Esophagus squamous epithelium (tissue), 5 donors: ENCODE results near the gene LRRC52. TPM values are rescaled to one million over a fixed set of nuclear protein-coding genes. Genes with fewer than 3 reads are reported as not detected.

ENCODE experiments used
- DNase-seq: peaks from one replicate; lab custom pipeline; 2025; lab: John Stamatoyannopoulos, UW
- H3K27ac ChIP-seq, 4 donors: fragments of 200-600 bp; sonication (generic); one replicate each; pipeline ENCODE4 v1.5.1; 2016 to 2019; ENCODE audit warnings: mild to moderate bottlenecking in 1 of 4
- H3K27me3 ChIP-seq, 4 donors: fragments of 200-600 bp; sonication (generic); 1 replicate in 3 of 4; 2 replicates in 1 of 4; pipeline versions ENCODE4 v1.5.1 to v1.6.0; 2017 to 2021; ENCODE audit warnings: antibody characterized with exemption in 1 of 4
- H3K36me3 ChIP-seq, 3 donors: fragments of 200-600 bp; sonication (generic); one replicate each; pipeline ENCODE4 v1.5.1; 2016 to 2019
- H3K4me1 ChIP-seq, 3 donors: fragments of 200-600 bp; sonication (generic); one replicate each; pipeline ENCODE4 v1.5.1; 2017 to 2019
- H3K4me3 ChIP-seq, 4 donors: fragments of 200-600 bp; sonication (generic); 1 replicate in 3 of 4; 2 replicates in 1 of 4; pipeline ENCODE4 v1.5.1; 2016 to 2019; ENCODE audit warnings: mild to moderate bottlenecking in 2 of 4, moderate library complexity in 1 of 4
- H3K9me3 ChIP-seq, 3 donors: fragments of 200-600 bp; sonication (generic); one replicate each; pipeline ENCODE4 v1.5.1; 2016 to 2019
- CTCF ChIP-seq, 6 experiments: fragments of 450-650 bp in 4 of 6; fragments of 200-600 bp in 2 of 6; sonication (generic) in 2 of 6; IDR thresholded peaks; one replicate each; pipeline ENCODE4 v1.5.1; 2016 to 2019; ENCODE audit warnings: antibody characterized with exemption in 6 of 6, mild to moderate bottlenecking in 4 of 6, moderate library complexity in 4 of 6
- POLR2A ChIP-seq, 4 donors: fragments of 450-650 bp; IDR thresholded peaks; one replicate each; pipeline ENCODE4 v1.6.1; 2017; ENCODE audit warnings: antibody characterized with exemption in 4 of 4, mild to moderate bottlenecking in 4 of 4, moderate library complexity in 3 of 4
- WGBS, 2 donors: methylation state at CpG; one replicate each; pipeline ENCODE4 v1.1.5; 2018; 5-methylcytosine and 5-hydroxymethylcytosine counted together
- intact Hi-C: fragments of 100-400 bp; cut with DNase I; formaldehyde crosslinking; loops from one replicate; pipeline ENCODE4 v1.15.0; 2022
- total RNA-seq, 4 donors: library from RNA; depleted of rRNA; stranded (reverse); fragments of >200 nt; gene quantifications; one replicate each; pipeline ENCODE4 v1.1.0, GENCODE V29; 2016
- donor health status: DM: yes; HTN: yes; CAD: no.

The LRRC52 gene
- total RNA-seq, 4 donors from 2014 or later: not detected

- Histone ChIP-seq H3K4me1 (no peaks in the 10 kb centered on the region), H3K27me3 (peaks cover 0 to 38% (median 0%) of the 10 kb centered on the region in 4 donors), H3K36me3 (no peaks in the 10 kb centered on the region), H3K9me3 (no peaks in the 10 kb centered on the region), H3K27ac (no peak overlapping the region), H3K4me3 (no peak overlapping the region)
- intact Hi-C loops: no loop called here
- WGBS, 2 donors: 79 to 90% methylated on average over 3 to 7 of the region's 7 CpGs
- TF ChIP-seq POLR2A (IDR thresholded peaks at IDR 0.05): no peak
- no peak for TF ChIP-seq CTCF (IDR thresholded peaks at IDR 0.05)
- DNase-seq: no peak
Observed at GRCh38 chr1:165562571-165562970, 18.8 kb downstream of the LRRC52 start.

- H3K27me3 ChIP-seq: peaks cover 0 to 30% (median 0%) of the 10 kb centered on the region in 4 donors
- H3K27ac ChIP-seq: no peak overlapping the region
- no peaks in the 10 kb centered on the region for H3K4me1 ChIP-seq
- no peak overlapping the region for H3K4me3 ChIP-seq
- TF ChIP-seq CTCF (IDR thresholded peaks at IDR 0.05): no peak
- no peak for TF ChIP-seq POLR2A (IDR thresholded peaks at IDR 0.05)
- intact Hi-C loops: no loop called here
- WGBS, 2 donors: 89 to 94% methylated on average over 14 to 15 of the region's 15 CpGs
- H3K9me3 ChIP-seq: no peaks in the 10 kb centered on the region
- DNase-seq: no peak
- H3K36me3 ChIP-seq: no peaks in the 10 kb centered on the region
Observed at GRCh38 chr1:165563551-165563950, 19.8 kb downstream of the LRRC52 start.

GRCh38 chr1:165564561-165564960 is 20.8 kb downstream of the LRRC52 start:
- Histone ChIP-seq H3K4me3 (no peak overlapping the region), H3K9me3 (no peaks in the 10 kb centered on the region), H3K27ac (no peak overlapping the region), H3K36me3 (no peaks in the 10 kb centered on the region), H3K27me3 (peaks cover 0 to 31% (median 0%) of the 10 kb centered on the region in 4 donors), H3K4me1 (no peaks in the 10 kb centered on the region)
- DNase-seq: no peak
- intact Hi-C loops: no loop called here
- TF ChIP-seq CTCF (IDR thresholded peaks at IDR 0.05) (no peak), POLR2A (IDR thresholded peaks at IDR 0.05) (no peak)
- 76% methylated on average over 2 to 4 of the region's 4 CpGs for WGBS, 2 donors

GRCh38 chr1:165565751-165566490 is 22.1 kb downstream of the LRRC52 start:
- 82 to 92% methylated on average over 4 of the region's 4 CpGs for WGBS, 2 donors
- Histone ChIP-seq H3K27me3 (peaks cover 0 to 33% (median 0%) of the 10 kb centered on the region in 4 donors), H3K36me3 (no peaks in the 10 kb centered on the region), H3K4me1 (no peaks in the 10 kb centered on the region), H3K27ac (no peak overlapping the region), H3K9me3 (no peaks in the 10 kb centered on the region), H3K4me3 (no peak overlapping the region)
- intact Hi-C loops: no loop called here
- DNase-seq: no peak
- TF ChIP-seq POLR2A (IDR thresholded peaks at IDR 0.05) (no peak), CTCF (IDR thresholded peaks at IDR 0.05) (no peak)

- Histone ChIP-seq H3K4me3 (no peak overlapping the region), H3K27ac (no peak overlapping the region), H3K36me3 (no peaks in the 10 kb centered on the region), H3K9me3 (no peaks in the 10 kb centered on the region), H3K4me1 (no peaks in the 10 kb centered on the region), H3K27me3 (peaks cover 0 to 21% (median 0%) of the 10 kb centered on the region in 4 donors)
- intact Hi-C loops: no loop called here
- DNase-seq: no peak
- 43 to 61% methylated on average over 3 of the region's 3 CpGs for WGBS, 2 donors
- TF ChIP-seq POLR2A (IDR thresholded peaks at IDR 0.05) (no peak), CTCF (IDR thresholded peaks at IDR 0.05) (no peak)
Observed at GRCh38 chr1:165570078-165570477, 26.3 kb downstream of the LRRC52 start.
